CD4-positive, alpha-beta T cell treated with Interleukin-17A for 1 hour (primary cell): ENCODE data around the gene ZNF653.
A peak's percentile ranks its signal among the peaks of the same experiment; 100 is the strongest.

Experiments
- DNase-seq: peaks from one replicate; pipeline ENCODE4 v3.0.0-alpha.2; 2020

ZNF653 gene

GRCh38 chr19:11505504-11506100, at the start of gene ZNF653:
Gene ZNF653, minus strand, starts transcription at chr19:11505839. Its CDS starts 53 bp downstream, at chr19:11505786.
- peak; percentile 96 for DNase-seq

GRCh38 chr19:11555246-11555645, 49.6 kb upstream of the ZNF653 start:
- DNase-seq: no peak

DNA sequence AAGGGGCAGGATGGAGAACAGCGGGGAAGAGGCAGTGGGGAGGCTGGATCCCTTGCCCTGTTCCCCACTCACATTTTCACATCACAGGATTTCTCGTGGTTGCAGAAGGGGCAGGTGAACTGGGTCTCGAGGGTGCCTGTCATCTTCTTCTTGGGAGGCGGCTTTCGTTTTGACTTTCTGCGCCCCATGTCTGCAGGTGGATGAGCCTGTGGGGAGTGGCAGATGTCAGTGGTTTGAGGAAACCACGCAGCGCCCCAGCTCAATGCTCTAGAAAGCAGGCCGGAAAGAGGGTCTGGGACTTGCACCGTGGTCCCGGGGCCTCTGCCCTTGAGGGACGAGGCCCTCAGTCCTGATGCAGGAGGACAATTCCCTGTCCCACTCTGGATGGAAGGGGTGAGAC, 48.5 kb upstream of the ZNF653 start:
- no peak for DNase-seq

- DNase-seq: no peak
Observed at GRCh38 chr19:11552666-11553372, 47.2 kb upstream of the ZNF653 start.

DNA sequence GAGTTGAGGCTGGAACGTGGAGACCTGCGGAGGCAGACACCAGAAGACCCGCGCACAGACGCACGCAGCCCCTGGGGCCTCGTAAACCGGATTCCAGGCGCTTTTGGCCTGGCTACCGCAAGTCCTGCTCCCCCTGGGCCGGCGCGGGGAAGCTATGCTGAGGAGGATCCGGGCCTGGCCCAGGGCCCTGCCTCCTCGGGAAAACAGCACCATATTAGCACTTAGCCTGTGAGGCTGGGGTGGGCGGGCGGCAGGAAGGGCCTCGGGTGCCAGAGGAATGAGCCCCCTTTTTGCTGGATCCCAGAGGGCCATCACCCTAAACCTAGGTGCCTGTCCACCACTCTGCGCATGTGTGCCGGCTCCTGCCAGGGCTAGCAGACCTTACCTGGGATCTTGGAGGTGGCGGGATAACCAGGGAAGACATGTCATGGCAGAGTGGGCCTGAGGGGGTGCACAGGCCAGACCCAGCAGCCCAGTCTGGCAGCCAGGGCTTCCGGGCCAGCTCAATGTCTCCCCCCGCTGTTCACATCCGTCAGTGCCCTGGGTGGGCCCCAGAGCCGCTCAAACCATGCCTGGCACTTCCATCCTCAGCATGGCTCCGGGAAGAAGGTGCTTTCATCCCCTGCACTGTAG, 46.1 kb upstream of the ZNF653 start:
- no peak for DNase-seq

DNA sequence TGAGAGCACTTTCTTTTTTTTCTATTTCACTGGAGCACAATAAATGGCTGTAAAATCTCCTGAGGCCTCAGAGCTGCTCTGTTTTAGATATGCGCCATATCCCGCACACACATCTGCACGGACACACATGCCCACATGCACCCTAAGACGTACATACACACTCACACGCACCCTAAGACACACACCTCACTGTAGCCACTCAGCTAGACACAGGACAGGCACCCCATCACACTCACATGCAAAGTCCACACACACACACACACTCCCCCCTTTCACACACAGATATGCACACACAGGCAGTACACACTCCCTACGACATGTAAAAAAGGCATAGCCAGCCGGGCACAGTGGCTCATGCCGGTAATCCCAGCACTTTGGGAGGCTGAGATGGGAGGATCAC, 44.6 kb upstream of the ZNF653 start:
- no peak for DNase-seq

DNA sequence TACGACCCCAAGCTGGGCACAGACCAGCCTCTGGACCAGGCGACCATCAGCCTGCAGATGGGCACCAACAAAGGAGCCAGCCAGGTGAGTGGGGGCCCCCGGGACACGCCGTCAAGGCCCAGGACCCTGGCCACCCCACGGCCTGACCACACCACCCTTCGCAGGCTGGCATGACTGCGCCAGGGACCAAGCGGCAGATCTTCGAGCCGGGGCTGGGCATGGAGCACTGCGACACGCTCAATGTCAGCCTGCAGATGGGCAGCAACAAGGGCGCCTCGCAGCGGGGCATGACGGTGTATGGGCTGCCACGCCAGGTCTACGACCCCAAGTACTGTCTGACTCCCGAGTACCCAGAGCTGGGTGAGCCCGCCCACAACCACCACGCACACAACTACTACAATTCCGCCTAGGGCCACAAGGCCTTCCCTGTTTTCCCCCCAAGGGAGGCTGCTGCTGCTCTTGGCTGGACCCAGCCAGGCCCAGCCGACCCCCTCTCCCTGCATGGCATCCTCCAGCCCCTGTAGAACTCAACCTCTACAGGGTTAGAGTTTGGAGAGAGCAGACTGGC, 43.8 kb upstream of the ZNF653 start:
- no peak for DNase-seq

- DNase-seq: no peak
Observed at GRCh38 chr19:11547929-11548700, 42.5 kb upstream of the ZNF653 start.

GRCh38 chr19:11541238-11541637, 35.6 kb upstream of the ZNF653 start:
- no peak for DNase-seq

GRCh38 chr19:11540645-11541044, 35.0 kb upstream of the ZNF653 start:
- no peak for DNase-seq

DNA sequence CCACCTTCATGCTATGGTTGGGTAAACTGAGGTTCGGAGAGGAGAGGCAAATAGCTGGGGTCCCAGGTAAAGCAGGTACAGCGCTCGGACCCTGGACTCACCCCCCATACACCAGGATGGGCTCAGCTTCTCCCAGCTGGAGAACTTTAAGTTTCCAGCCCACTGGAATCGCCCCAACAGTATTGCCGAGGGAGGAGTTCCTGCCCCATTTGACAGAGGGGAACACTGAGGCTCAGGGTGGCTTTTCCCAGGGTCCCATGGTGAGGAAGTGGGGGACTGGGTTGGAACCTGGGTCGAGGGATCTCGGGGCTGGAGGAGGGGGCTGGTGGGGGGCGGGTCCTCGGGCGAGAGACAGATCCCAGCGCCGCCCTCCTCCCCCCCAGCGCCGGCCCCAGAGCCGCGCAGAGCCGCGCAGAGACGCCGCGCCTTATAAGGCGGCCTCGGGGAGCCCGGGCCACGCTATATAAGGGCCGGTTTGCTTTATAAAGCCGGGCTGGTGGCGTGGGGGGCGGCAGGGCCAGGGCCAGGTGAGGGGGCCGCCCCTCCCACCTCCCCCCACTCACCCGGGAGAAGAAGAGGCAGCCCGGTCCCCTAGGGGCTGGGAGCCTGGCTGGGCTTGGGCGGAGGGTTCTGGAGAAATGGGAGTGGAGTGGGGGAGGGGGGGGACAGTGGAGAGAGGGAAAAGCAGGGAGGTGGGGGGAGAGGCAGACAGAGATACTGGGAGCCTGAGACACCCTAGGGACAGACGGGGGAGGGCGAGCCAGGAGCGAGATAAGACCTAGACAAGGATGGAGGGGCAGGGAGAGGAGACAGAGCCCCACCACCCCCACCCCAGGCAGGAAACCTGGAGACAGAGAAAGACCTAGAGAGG, 34.1 kb upstream of the ZNF653 start:
- DNase-seq: no peak

- no peak for DNase-seq
Observed at GRCh38 chr19:11538232-11539036, 32.8 kb upstream of the ZNF653 start, which contains the start of gene CNN1. Gene CNN1, plus strand, starts transcription at chr19:11538851. Its CDS starts 77 bp downstream, at chr19:11538928.

- DNase-seq: peak; percentile 87
Observed at GRCh38 chr19:11535792-11536595, 30.4 kb upstream of the ZNF653 start.

DNA sequence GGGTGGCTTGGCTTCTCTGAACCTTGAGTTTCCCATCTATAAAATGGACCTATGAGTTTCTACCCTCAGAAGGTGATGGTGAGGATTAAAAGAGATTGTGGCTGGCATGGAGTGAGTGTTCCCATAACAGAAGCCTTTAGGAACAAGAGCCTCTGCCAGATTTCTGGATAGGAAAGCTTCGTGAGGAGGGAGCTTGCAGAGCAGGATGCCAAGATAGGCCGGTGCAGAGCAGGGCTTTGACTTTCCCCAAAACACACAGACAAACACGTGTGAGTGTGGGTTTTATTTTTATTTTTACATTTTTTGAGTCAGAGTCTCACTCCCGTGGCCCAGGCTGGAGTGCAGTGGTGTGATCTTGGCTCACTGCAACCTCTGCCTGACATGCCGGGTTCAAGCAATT, 29.3 kb upstream of the ZNF653 start:
- no peak for DNase-seq

DNA sequence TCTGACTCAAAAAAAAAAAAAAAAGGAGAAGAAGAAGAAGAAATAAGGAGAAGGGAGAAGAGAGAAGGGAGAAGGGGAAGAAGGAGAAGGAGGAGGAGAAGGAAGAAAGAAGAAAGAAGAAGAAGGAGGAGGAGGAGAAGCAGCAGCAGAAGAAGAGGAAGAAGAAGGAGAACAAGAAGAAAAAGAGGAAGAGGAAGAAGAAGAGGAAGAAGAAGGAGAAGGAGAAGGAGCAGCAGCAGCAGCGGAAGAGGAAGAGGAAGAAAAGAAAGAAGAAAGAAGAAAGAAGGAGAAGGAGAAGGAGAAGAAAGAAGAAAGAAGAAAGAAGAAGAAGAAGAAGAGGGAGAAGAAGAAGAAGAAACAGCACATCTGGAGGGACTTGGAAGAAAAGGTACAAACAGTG, 28.9 kb upstream of the ZNF653 start:
- DNase-seq: no peak

DNA sequence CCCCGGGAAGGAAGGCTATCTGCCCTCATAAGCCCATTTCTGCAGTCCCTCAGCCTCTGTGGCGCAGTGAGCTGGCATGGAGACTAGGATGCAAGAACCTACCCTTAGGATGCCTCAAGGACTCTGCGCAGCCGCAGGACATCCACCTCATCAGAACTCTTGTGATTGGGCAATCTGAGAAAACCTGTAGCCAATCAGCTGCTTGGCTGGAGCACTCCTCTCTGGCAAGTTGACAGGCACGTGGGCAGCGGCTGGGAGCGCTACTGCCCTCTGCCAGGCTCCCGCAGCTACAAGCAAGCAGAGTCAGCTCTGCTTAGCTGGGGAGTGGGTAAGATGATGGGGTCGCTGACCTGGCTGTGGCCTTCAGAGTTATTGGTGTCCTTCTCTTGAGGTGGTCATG, 24.8 kb upstream of the ZNF653 start:
- DNase-seq: peak; percentile 36

DNA sequence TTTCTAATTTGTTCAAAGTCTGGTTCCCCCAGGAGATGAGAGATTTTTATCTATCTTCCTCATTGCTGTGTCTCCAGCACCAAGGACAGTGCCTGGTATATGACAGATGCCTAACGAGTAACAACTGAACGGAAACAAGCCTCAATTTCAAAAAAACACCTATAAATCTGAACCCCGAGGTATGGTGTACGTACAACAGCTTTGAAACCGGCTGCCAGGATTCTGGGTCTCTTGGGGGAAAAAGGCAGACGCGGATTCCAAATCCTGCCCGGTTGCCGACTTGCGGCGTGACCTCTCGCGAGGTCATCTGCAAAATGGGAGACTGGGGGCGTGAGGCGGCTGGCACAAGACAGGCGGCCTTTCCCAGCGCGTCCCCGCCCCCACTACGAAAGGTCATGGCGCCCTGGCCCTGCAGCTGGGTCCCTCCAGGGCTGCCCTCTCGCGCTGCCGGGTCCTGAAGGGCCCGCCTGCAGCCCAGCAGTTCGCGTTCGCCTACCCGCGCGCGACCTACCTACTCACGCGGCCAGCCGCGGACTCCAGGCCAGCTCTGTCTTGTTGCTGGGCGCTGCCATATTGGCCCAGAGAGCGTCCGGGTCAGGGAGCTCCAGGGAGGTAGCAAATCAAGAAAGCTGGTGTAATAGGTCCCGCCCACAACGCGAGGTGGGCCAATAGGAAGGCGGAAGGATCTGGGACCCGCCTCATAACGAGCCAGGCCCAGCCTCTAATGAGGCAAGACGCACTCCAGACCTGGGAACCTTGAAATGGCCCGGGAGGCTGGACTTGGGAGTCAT, 23.1 kb upstream of the ZNF653 start, which contains the start of gene ECSIT:
TSS of gene ECSIT (minus strand) at position 584 of the 791 bp plus-strand sequence. CDS start 9,964 bp downstream, outside the sequence.
- peak; percentile 96 for DNase-seq

- DNase-seq: no peak
Observed at GRCh38 chr19:11519138-11519537, 13.5 kb upstream of the ZNF653 start.

DNA sequence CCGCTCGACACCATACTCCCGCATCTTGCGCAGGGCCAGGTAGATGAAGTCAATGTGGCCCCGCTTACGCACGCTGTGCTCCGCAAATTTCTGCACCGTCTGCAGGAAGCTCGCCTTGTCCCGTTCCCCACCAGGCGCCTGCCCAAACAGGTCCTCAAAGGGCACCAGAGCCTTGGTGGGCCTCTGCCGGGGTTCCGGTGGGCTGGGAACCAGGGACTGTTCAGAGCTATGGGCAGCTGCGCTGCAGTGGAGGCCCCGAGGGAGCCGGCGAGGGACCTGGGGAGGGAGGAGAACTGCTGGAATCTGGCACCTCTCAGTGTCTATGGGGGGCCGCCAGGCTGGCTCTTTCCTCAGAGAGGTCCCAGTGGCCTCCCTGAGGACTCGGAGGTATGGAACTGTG, 8.3 kb upstream of the ZNF653 start:
- no peak for DNase-seq
